Esophagus squamous epithelium (tissue), 5 donors: ENCODE measurements around the gene LAMB3. TPM values are rescaled to one million over a fixed set of nuclear protein-coding genes. Genes with fewer than 3 reads are reported as not detected.

Source experiments
- DNase-seq: peaks from one replicate; lab custom pipeline; 2025; lab: John Stamatoyannopoulos, UW
- H3K27ac ChIP-seq, 4 donors: fragments of 200-600 bp; sonication (generic); one replicate each; pipeline ENCODE4 v1.5.1; 2016 to 2019; ENCODE audit warnings: mild to moderate bottlenecking in 1 of 4
- H3K27me3 ChIP-seq, 4 donors: fragments of 200-600 bp; sonication (generic); 1 replicate in 3 of 4; 2 replicates in 1 of 4; pipeline versions ENCODE4 v1.5.1 to v1.6.0; 2017 to 2021; ENCODE audit warnings: antibody characterized with exemption in 1 of 4
- H3K36me3 ChIP-seq, 3 donors: fragments of 200-600 bp; sonication (generic); one replicate each; pipeline ENCODE4 v1.5.1; 2016 to 2019
- H3K4me1 ChIP-seq, 3 donors: fragments of 200-600 bp; sonication (generic); one replicate each; pipeline ENCODE4 v1.5.1; 2017 to 2019
- H3K4me3 ChIP-seq, 4 donors: fragments of 200-600 bp; sonication (generic); 1 replicate in 3 of 4; 2 replicates in 1 of 4; pipeline ENCODE4 v1.5.1; 2016 to 2019; ENCODE audit warnings: mild to moderate bottlenecking in 2 of 4, moderate library complexity in 1 of 4
- H3K9me3 ChIP-seq, 3 donors: fragments of 200-600 bp; sonication (generic); one replicate each; pipeline ENCODE4 v1.5.1; 2016 to 2019
- POLR2A ChIP-seq, 4 donors: fragments of 450-650 bp; IDR thresholded peaks; one replicate each; pipeline ENCODE4 v1.6.1; 2017; ENCODE audit warnings: antibody characterized with exemption in 4 of 4, mild to moderate bottlenecking in 4 of 4, moderate library complexity in 3 of 4
- WGBS, 2 donors: methylation state at CpG; one replicate each; pipeline ENCODE4 v1.1.5; 2018; 5-methylcytosine and 5-hydroxymethylcytosine counted together
- intact Hi-C: fragments of 100-400 bp; cut with DNase I; formaldehyde crosslinking; loops from one replicate; pipeline ENCODE4 v1.15.0; 2022
- total RNA-seq, 4 donors: library from RNA; depleted of rRNA; stranded (reverse); fragments of >200 nt; gene quantifications; one replicate each; pipeline ENCODE4 v1.1.0, GENCODE V29; 2016
- TF ChIP-seq, protein P1 (sequence below), 6 experiments: fragments of 450-650 bp in 4 of 6; fragments of 200-600 bp in 2 of 6; sonication (generic) in 2 of 6; IDR thresholded peaks; one replicate each; pipeline ENCODE4 v1.5.1; 2016 to 2019; ENCODE audit warnings: antibody characterized with exemption in 6 of 6, mild to moderate bottlenecking in 4 of 6, moderate library complexity in 4 of 6
- donor health status: DM: yes; HTN: yes; CAD: no.

Gene LAMB3
- total RNA-seq, 4 donors from 2014 or later, result 65.4 to 121 (median 113) TPM

DNA sequence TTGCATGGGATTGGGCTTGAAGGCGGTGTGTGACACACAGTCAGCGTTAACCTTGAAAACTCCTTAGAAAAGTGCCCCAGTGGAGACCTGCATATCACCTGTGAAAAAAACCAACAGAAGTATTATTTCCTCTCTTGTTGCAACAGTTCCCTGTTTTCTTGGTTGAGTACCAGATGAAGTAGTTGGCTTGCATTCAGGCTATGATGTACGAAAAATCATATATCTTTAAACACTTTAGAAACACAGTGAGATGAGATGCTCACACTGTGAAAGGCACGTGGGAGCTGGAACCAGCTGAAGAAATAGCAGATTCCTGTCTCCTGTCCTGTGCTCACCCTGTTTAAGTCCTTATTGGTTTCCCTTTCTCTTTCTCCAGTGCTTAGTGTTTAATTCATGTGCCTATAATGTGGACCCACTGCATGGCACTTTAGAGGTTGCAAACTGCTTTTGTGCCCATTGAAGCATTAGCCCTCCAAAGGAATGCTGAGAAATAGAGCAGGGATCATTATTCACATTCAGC, 65.9 kb downstream of the LAMB3 start:
- intact Hi-C loops, result no loop called here
- no peak for DNase-seq
- TF ChIP-seq, protein P1, sequence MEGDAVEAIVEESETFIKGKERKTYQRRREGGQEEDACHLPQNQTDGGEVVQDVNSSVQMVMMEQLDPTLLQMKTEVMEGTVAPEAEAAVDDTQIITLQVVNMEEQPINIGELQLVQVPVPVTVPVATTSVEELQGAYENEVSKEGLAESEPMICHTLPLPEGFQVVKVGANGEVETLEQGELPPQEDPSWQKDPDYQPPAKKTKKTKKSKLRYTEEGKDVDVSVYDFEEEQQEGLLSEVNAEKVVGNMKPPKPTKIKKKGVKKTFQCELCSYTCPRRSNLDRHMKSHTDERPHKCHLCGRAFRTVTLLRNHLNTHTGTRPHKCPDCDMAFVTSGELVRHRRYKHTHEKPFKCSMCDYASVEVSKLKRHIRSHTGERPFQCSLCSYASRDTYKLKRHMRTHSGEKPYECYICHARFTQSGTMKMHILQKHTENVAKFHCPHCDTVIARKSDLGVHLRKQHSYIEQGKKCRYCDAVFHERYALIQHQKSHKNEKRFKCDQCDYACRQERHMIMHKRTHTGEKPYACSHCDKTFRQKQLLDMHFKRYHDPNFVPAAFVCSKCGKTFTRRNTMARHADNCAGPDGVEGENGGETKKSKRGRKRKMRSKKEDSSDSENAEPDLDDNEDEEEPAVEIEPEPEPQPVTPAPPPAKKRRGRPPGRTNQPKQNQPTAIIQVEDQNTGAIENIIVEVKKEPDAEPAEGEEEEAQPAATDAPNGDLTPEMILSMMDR (IDR thresholded peaks at IDR 0.05), result no peak
- no peak for TF ChIP-seq POLR2A (IDR thresholded peaks at IDR 0.05)
- H3K27me3 ChIP-seq, result peaks cover 0 to 69% (median 3%) of the 10 kb centered on the region in 4 donors
- H3K4me3 ChIP-seq, result no peak overlapping the region
- H3K9me3 ChIP-seq, result no peaks in the 10 kb centered on the region
- WGBS, 2 donors, result 44 to 56% methylated on average over 3 to 4 of the region's 4 CpGs
- H3K4me1 ChIP-seq, result peaks cover 7 to 21% (median 8%) of the 10 kb centered on the region in 3 donors
- H3K36me3 ChIP-seq, result no peaks in the 10 kb centered on the region
- no peak overlapping the region for H3K27ac ChIP-seq

DNA sequence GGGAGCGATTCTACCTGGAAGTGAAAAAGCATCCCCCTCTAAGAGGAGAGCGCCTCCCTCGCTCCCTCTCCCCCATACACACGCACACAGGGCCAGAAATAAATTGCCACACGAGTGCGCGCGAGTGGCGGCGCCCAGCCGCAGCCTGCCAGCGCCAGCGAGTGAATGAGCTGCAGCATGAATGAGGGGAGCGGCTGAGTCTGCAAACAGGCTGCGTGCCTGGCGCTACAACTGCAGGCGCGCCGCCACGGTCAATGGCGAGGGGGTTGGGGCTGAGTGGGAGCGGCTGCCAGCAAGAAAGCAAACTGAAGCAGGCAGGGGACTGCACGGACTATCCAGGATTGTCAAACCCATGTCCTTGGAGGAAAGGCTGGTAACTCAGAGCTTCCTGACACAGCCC, 66.6 kb downstream of the LAMB3 start:
- Histone ChIP-seq H3K36me3 (no peaks in the 10 kb centered on the region), H3K27me3 (peaks cover 0 to 74% (median 3%) of the 10 kb centered on the region in 4 donors), H3K9me3 (no peaks in the 10 kb centered on the region), H3K4me3 (peak overlapping the region in 1 of 4 donors; percentile 2), H3K4me1 (peaks cover 7 to 21% (median 8%) of the 10 kb centered on the region in 3 donors), H3K27ac (no peak overlapping the region)
- WGBS, 2 donors, result 2 to 38% methylated on average over 1 to 10 of the region's 23 CpGs
- no peak for TF ChIP-seq POLR2A (IDR thresholded peaks at IDR 0.05)
- TF ChIP-seq, protein P1 (IDR thresholded peaks at IDR 0.05), result no peak
- intact Hi-C loops, result no loop called here
- DNase-seq, result no peak

DNA sequence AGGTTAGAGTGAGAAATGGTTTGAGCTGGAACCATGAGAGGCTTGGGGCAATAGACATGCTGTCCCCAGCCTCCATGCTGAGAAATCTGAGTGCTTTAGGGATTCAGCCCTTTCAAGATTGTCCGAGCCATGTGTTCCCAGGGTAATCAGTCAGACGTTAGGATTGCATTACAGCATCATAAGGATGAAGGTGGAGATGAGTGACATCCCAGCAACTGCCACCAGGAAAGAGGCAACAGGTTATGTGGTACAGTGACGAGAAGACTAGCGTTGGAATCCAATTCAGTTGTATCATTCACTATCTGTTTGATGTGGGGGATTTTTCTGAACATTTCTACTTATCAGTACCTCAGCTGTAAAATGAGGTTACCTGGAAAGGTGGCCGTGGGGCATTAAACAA, 67.0 kb downstream of the LAMB3 start:
- WGBS, 2 donors, result 23 to 35% methylated on average over 5 of the region's 5 CpGs
- H3K27me3 ChIP-seq, result peaks cover 0 to 79% (median 3%) of the 10 kb centered on the region in 4 donors
- intact Hi-C loops, result no loop called here

DNA sequence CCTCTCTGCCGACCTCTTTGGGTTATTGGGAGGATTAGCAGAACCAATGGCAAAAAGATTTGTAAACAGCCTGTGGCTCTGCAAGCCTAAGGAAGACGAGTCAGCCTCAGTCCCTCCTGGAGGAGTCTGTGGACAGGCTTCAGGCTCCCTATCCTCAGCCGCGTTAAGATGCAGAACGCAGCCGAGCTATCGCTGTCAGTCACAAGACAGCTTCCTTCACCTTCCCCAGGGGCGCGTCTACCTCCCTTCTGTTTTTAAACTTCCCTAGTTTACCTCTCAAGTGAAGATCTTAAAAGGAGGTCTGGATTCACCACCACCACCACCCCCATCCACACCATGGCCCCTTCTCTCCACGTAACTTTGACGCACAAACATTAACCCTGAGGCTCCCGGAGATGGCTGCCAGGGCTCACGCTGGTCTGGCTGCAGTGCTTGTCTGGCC, 68.0 kb downstream of the LAMB3 start:
- intact Hi-C loops, result loop anchor here (5.0 kb wide), 2 partner anchors 103 to 158 kb away; no protein-coding TSS in a partner anchor
- DNase-seq, result no peak
- no peak overlapping the region for H3K27ac ChIP-seq
- TF ChIP-seq, protein P1 (IDR thresholded peaks at IDR 0.05), result no peak
- no peak for TF ChIP-seq POLR2A (IDR thresholded peaks at IDR 0.05)
- H3K27me3 ChIP-seq, result peaks cover 0 to 89% (median 3%) of the 10 kb centered on the region in 4 donors
- H3K9me3 ChIP-seq, result no peaks in the 10 kb centered on the region
- H3K4me3 ChIP-seq, result no peak overlapping the region
- no peaks in the 10 kb centered on the region for H3K36me3 ChIP-seq
- WGBS, 2 donors, result 45 to 60% methylated on average over 13 of the region's 13 CpGs
- peaks cover 7 to 21% (median 8%) of the 10 kb centered on the region in 3 donors for H3K4me1 ChIP-seq

More for the DNA sequence above, 67.0 kb downstream of the LAMB3 start:
- peaks cover 7 to 21% (median 8%) of the 10 kb centered on the region in 3 donors for H3K4me1 ChIP-seq
- H3K4me3 ChIP-seq, result peak overlapping the region in 1 of 4 donors; percentile 2
- no peaks in the 10 kb centered on the region for H3K9me3 ChIP-seq
- H3K36me3 ChIP-seq, result no peaks in the 10 kb centered on the region
- no peak for TF ChIP-seq POLR2A (IDR thresholded peaks at IDR 0.05)
- TF ChIP-seq, protein P1 (IDR thresholded peaks at IDR 0.05), result no peak
- DNase-seq, result no peak
- no peak overlapping the region for H3K27ac ChIP-seq

DNA sequence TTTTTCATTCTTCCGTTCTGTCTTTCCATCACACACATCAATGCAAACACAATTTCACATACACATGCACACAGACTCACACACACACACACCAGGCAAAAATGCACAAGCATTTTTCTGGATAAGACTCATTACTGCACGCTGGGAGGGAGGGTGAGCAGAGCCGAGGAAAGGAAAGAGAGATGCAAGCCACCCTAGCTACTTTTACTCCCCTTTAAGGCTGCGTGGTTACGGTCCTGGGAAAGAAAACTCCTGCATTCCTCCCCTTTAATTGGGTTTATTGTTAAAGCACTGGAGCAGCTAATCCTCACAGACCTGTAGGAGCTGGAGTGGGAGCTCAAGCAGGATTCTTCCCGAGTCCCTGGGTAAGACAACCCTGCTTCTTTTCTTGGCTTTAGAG, 68.8 kb downstream of the LAMB3 start, which contains the start of gene CAMK1G:
CAMK1G (plus strand) TSS at position 307 of the 400 bp plus-strand sequence. CDS start 11,270 bp downstream, outside the sequence.
- 18 to 22% methylated on average over 6 of the region's 6 CpGs for WGBS, 2 donors
- Histone ChIP-seq H3K4me1 (peaks cover 7 to 21% (median 8%) of the 10 kb centered on the region in 3 donors), H3K4me3 (no peak within 1 kb of the TSS), H3K27ac (no peak within 1 kb of the TSS), H3K27me3 (peaks cover 0 to 88% (median 3%) of the 10 kb centered on the region in 4 donors), H3K36me3 (no peaks in the 10 kb centered on the region), H3K9me3 (no peaks in the 10 kb centered on the region)
- no peak for TF ChIP-seq POLR2A (IDR thresholded peaks at IDR 0.05)
- TF ChIP-seq, protein P1 (IDR thresholded peaks at IDR 0.05), result no peak
- no peak for DNase-seq
- intact Hi-C loops, result loop anchor here (5.0 kb wide), 2 partner anchors 104 to 159 kb away; no protein-coding TSS in a partner anchor
